A204.1 (cell line): Measurements from ENCODE around the gene SGPL1.
"Not testable (repeated sequence)": the region's sequence is repeated elsewhere in the genome, so short reads cannot be mapped to it uniquely, and the experiment has no call there.

Experiments used
- FAIRE-seq: peaks from 2 replicates; lab custom pipeline; 2012; peaks lifted over from hg19 to GRCh38; lab: Jason Lieb, UNC

The SGPL1 gene

GRCh38 chr10:70815504-70816219, at the start of gene SGPL1:
Gene SGPL1, plus strand, starts transcription at chr10:70815948. Its CDS starts 906 bp downstream, at chr10:70816854.
- no peak for FAIRE-seq

- not testable (repeated sequence) for FAIRE-seq
These were observed 47.6 kb upstream of the SGPL1 start for GRCh38 chr10:70768026-70768685.

- FAIRE-seq = no peak
These were observed 46.6 kb upstream of the SGPL1 start for GRCh38 chr10:70769121-70769520.

- no peak for FAIRE-seq
These were observed 45.7 kb upstream of the SGPL1 start for GRCh38 chr10:70770001-70770400.

- not testable (repeated sequence) for FAIRE-seq
These were observed 45.2 kb upstream of the SGPL1 start for GRCh38 chr10:70770516-70770915.

- no peak for FAIRE-seq
These were observed 44.2 kb upstream of the SGPL1 start for GRCh38 chr10:70771311-70772194.

- FAIRE-seq = no peak
These were observed 43.1 kb upstream of the SGPL1 start for GRCh38 chr10:70772627-70773026.

GRCh38 chr10:70773461-70773860, 42.3 kb upstream of the SGPL1 start:
- no peak for FAIRE-seq

- no peak for FAIRE-seq
These were observed 41.6 kb upstream of the SGPL1 start for GRCh38 chr10:70773965-70774809.

GRCh38 chr10:70774810-70775678, 40.7 kb upstream of the SGPL1 start:
- FAIRE-seq = no peak

- no peak for FAIRE-seq
These were observed 39.9 kb upstream of the SGPL1 start for GRCh38 chr10:70775679-70776454.

GRCh38 chr10:70776455-70777005, 39.2 kb upstream of the SGPL1 start:
- no peak for FAIRE-seq

- FAIRE-seq = no peak
These were observed 38.5 kb upstream of the SGPL1 start for GRCh38 chr10:70777063-70777875.

GRCh38 chr10:70778267-70778924, 37.4 kb upstream of the SGPL1 start:
- no peak for FAIRE-seq

GRCh38 chr10:70779088-70779487, 36.7 kb upstream of the SGPL1 start:
- no peak for FAIRE-seq

GRCh38 chr10:70779511-70780369, 36.0 kb upstream of the SGPL1 start:
- FAIRE-seq = no peak

- no peak for FAIRE-seq
These were observed 35.4 kb upstream of the SGPL1 start for GRCh38 chr10:70780370-70780760.
